ENCODE measurements around the gene C19orf25.

Gene C19orf25

DNA sequence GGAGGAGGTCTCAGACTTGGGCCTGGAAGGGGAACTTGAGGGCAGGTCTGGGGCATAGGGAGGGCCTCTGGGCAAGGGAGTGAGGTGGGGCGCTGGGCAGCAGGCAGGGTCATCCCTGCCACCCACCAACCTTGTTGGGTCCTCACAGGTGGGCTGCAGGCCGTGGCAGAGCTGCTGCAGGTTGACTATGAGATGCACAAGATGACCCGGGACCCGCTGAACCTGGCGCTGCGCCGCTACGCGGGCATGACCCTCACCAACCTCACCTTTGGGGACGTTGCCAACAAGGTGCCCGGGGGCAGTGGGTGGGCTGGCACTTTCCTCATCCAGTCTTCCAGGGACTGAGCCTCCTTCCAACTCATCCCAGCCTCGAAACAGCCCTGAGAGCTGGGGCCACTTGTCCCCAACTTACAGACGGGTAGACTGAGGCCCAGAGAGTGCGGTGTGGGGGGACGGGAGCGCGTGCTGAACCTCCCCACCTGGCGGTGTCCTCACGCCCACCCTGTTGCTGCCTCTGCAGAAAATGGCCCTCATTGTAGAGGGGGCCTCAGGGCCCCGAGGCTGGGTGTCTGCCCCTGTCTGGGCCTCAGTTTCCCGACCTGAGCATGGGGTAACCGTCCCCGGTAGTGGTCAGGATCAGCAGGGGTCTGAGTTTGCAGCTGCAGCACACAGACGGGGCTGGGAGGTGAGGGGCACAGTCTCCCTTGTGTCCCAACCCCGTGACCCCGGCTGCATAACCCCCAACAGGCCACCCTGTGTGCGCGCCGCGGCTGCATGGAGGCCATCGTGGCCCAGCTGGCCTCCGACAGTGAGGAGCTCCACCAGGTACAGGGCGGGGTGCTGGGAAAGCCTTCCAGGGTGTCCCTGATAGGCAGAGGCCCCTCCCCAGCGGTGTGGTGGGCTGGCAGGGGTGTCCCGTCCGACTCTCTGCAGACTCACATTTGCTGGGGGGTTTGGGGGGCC lies 18.7 kb downstream of the C19orf25 start:
- DNase-seq, result no peak

DNA sequence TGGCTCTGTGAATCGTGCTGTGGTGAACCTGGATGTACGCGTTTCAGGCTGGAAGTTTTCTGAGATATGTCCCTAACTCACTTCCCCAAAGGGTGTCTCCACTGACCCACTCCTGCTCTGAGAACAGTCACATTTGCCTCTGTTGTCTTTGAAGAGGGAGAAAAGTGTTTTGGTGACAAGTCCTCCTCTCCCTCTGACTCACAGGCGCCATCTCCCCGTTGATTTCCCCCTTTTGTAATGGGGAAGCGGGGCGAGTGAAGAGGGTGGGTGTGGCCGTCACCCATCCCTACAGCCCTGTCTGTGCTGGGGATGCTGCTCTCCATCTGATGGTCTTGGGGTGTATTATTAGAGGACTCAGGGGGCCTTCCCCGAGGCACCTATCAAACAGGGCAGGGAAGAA lies 19.5 kb downstream of the C19orf25 start:
- DNase-seq, result no peak

DNA sequence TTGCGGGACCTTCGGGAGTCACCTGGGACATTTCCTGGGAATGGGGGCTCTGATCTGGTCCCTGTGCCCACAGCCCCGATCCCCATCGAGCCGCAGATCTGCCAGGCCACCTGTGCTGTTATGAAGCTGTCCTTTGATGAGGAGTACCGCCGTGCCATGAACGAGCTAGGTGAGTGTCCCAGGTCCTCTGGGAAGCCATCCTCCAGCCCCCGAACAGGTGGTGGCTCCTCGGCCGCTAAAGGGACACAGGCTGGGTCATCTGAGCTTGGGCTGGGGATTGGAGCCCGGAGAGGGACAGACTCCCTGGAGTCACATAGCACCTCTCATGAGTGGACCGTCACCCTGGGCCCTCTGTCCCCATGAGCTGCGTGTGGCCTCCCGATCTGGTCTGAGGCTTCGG lies 21.1 kb downstream of the C19orf25 start:
- DNase-seq, result no peak

DNA sequence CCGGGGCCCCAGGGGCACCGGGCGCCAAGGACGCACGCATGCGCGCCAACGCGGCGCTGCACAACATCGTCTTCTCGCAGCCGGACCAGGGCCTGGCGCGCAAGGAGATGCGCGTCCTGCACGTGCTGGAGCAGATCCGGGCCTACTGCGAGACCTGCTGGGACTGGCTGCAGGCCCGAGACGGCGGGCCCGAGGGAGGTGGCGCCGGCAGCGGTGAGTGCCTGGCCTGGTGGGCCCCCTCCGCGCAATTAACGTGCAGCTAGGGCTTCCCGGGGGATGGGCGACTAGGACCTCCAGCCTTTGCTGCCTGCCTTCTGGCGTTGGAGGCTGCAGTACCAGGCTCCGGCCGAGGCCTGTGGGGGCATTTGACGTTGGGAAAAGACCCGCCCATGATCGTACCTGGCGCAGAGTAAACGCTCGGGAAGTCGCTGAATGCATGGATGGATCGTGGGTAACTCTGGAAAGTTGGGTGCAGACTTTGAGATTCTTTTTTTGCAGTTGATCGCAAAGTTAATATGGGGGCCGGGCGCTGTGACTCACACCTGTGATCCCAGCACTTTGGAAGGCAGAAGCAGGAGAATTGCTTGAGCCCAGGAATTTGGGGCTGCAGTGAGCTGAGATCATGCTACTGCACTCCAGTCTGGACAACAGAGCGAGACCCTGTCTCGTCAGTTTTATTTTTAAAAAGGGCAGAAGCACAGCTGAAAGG lies 21.8 kb downstream of the C19orf25 start:
- no peak for DNase-seq

DNA sequence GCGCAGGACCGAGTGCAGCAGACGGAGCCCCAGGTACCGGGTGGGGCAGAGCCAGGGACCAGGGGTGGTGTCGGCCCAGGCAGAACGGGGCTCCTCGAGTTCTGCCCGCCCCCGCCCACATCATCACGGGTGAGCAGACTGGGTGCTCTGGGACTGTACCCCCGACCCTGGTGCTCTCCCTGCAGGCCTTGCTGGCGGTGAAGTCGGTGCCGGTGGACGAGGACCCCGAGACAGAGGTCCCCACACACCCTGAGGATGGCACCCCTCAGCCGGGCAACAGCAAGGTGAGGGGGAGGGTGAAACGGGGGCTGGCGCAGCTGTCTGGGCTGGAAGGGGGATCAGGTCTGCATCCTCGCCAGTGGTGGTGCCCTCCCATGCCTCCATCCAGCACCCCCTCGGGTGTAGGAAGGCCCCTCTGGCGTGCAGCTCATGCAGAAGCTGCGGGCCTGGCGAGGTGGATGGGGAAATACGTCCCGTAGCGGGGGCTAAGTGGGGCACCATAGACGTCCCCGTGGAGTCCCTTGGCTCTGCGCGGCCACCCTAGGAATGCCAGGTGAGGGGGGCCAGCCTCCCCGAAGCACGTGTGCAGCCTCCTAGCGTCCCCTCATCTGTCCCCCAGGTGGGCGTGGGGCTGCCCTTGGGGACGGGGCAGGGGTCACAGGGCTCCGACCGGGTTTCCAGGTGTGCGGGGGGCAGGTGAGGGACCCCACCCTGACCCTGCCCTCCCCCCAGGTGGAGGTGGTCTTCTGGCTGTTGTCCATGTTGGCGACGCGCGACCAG lies 22.7 kb downstream of the C19orf25 start:
- DNase-seq, result no peak

DNA sequence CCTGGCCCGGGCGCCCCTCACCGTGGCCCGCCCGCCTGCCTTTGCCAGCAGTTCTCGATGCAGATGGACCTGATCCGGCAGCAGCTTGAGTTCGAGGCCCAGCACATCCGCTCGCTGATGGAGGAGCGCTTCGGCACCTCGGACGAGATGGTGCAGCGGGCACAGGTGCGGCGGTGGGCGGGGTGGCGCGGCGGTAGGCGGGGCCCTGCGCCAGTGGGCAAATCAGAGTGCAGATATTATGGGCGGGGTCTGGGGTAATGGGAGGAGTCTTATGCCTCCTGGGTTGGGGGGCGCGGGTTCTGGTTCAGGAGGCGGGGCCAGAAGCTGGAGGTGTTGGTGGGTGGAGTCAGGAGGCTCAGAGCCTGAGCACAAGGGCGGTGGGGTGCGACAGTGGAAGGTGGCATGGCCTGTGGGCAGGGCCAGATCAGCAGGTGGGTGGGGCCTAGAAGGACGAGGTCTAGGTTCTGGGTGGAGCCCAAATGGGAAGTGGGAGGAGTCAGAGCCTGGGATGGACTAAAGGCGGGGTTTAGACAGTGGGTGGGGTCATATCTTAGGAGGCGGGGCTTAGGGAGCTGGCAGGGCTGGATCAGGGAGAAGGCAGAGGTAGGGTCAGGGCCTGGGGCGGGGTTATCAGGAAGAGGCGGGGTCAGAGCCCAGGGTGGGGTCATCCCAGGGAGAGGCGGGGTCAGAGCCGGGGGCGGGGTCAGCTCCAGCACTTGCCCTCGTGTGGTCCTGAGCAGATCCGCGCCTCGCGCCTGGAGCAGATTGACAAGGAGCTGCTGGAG lies 23.5 kb downstream of the C19orf25 start:
- DNase-seq, result peak; percentile 45

DNA sequence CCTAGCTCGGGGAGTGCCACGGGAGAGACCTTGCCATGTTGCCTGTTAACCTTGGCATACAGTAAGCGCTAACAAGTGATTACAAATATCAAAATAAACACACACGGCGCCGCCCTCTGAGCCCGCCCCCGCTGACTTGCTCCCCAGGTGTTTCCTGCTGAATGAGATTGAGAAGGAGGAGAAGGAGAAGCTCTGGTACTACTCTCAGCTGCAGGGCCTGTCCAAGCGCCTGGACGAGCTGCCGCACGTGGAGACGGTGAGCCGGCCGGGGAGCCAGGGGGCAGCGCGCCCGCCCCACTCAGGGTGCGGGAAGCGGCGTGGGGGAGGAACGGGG lies 24.0 kb downstream of the C19orf25 start:
- no peak for DNase-seq

DNA sequence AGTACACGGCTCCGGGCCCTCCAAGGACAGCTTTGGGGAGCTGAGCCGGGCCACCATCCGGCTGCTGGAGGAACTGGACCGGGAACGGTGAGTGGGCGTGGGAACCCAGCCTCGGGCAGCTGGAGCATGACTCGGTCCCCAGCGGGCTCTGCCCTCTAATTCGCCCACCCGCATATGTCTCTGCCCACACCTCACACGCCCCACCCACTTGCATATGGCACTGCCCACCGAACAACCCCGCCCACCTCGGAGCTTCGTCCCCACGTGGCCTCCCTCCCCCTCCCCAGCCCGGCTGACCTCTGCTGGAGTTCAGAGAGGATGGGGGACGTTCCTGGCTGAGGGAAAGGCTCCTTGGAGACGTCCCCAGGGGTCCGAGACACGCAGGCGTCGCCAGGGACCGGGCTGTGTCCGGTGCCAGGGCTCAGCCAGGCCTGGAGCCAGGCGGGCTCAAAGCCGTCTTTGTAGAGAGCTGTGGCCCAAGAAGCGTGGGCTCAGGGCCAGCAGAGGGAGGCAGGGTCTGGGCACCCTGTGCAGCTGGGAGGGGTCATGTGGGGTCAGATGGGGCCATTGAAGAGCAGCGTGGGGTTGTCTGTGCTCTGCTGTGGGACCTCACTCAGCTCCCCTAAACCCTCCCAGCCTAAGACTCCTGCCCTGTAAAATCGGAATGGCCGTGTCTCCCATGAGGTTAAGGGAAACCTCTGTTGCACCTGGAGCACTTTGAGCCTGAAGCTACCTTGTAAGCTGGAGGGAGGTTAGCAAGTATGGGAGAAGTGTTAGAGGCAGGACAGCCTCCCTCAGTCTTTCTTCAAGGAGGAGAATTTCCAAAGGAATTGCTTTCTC lies 25.3 kb downstream of the C19orf25 start:
- no peak for DNase-seq

DNA sequence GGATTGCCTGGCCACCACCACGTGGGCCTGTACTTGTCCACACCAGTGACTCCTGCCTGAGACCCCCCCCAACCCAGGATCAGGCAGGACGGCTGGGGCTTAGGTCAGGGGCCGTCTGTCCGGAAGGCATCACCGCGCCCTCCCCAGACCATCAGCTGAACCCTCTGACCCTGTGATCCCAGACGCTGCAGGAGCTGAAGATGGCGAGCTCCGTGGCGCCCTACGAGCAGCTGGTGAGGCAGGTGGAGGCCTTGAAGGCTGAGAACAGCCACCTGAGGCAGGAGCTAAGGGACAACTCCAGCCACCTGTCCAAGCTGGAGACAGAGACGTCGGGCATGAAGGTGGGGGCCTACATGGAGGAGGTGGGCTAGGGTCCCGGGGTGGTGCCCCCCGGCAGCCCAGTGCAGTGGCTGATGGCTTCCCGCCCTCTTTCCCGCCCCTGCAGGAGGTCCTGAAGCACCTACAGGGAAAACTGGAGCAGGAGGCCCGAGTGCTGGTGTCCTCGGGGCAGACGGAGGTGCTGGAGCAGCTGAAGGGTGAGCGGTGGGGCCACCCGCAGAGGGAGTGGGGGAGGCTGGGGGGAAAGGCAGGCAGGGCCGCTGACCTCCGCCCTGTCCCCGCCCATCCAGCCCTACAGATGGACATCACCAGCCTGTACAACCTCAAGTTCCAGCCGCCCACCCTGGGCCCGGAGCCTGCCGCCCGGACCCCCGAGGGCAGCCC lies 26.1 kb downstream of the C19orf25 start:
- no peak for DNase-seq

DNA sequence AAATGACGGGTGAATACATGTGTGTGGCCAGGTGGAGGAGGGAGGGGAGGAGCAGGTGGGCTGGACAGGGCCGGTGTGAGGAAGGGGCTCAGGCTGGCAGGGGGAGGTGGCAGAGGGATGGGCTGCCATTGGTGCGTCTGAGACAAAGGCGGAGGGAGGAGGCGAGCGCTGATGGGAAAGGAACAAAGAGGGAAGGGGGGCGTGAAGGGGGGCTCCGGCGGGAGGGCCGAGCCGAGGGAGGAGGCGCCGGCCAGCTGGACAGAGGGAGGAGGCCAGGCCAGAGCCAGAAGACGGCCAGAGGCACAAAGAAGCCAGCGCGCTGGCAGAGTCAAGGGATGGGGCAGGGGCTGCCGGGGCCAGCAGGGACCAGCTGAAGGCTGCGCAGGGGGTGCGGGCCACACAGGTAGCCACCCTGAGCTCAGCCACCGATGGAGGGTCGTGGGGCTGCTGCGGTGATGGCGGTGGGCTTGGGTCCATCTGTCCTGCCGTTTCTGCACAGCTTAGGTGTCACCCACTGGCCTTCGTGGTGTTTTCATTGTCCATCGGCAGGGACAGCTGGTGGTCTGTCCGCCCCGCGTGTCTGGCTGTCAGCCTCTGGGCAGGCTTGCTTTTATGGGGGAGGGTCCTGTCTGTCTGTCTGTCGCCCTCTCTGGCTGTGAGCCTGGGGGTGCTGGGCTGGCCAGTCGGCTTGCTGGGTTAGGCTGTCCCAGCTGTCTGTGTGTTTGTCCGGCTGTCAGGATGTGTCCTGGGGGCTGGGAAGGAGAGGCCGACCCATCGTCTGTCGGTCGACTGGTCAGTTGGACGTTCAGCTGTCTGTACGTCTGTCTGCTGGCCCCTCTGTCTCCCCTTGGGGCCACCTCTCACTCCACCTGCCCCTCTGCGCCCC lies 26.9 kb downstream of the C19orf25 start:
- DNase-seq, result no peak

DNA sequence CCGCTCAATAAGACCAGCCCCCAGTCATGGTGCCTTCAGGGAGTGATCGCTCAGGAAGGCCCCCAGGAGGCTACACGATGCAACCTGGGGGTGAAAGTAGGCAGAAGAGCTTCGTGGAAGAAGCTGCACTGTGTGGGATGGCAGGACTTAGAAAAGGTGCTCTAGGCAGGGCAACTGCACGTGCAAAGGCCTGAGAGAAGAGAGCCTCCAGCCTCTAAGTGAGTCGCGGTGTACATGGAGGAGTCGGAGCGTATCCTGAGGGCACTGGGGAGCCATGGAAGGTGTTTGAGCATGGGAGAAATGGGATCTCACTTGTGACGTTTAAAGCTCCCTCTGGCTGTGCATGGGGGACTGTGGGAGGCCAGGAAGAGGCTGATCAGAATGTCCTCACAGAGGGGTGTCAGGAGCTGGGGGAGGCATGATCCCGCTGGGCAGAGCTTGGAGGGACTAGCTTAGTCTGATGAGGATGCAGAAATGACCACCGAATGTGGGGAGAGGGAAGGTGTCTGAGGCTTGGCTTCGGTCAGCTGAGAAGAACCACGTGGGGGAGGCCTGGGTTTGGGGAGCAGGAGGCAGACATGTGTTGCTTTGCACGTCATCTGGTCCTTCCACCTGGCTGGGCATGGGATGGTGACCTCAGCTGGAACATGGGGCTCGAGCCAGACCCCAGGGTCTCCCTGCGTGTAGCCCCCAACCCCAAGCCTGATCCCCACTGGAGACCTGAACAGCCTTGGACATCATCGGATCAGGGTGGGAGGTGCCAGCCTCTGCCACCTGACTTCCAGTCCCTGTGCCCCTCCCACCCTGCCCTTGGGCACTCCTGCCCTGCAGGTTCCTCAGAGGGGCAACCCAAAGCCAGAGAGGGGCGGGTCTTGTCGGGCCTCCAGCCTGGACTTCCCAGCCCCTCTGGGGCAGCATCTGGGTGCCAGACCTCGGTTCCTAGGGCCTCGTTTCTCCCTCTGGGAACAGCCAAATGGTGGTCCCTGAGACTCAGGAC lies 28.0 kb downstream of the C19orf25 start:
- no peak for DNase-seq

DNA sequence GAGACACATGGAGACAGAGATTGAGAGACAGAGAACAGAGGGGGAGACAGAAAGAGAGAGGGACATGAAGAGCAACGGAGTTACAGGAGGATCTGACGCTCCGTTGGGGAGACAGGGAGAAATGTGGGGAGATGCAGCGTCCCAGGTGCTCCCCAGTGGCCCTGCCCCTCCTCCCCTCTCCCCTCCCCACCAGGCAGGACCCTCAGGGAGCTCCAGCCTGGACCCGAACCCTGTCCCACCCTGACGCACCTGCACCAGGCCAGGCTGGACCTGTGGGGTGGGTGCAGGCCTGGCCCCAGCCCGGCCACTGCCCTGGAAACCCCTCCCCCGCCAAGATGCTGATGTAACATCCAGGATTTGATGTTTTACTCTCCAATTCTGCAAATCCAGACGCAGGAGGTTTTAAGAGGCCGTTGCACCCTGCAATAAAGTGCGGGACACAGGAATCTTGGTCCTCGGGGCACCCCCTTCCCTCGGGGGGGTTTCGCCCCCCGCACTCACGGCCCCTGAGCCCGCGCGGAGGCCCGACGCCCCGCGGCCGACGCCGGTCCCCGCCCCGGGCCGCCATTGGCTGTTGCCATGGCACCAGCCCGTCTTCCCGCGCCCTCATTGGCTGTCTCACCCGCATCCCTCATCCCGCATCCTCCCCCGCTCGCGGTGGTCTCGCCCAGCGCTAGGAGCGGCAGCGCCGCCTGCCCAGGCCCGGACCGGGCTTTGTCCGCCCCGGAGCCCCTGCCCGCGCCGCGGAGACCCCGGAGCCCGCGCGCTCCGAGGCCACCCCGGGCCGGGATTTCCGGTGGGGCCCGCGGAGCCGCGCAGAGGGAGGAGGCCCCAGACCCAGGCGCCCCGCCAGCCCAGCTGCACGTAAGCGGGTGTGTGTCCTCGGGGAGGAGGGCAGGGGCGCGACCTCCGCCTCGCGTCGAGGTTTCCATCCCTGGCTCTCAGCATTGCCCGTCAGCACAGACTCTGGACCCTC lies 29.3 kb downstream of the C19orf25 start, which contains the start of gene APC2:
Gene APC2 (plus strand): TSS at position 655 of the 976 bp plus-strand sequence. CDS start 2,881 bp downstream, outside the sequence.
- DNase-seq, result peak; percentile 64

DNA sequence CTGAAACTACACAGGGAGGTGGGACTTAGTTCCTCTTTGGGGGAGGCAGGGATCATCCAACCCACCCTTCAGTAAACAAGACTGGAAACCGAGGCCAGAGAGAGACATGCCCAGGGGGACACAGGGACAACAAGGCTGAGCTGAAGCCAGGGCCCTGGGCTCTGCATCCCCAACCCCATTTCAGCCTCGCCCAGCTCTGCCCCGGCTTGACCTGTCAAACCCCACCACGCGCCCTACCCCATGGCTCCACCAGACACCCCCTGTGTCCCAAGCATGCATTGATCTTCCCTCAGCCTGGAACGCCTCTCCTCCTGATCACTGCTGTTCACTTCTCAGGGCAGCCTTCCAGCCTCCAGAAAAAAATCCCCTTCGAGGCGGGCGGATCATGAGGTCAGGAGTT lies 31.1 kb downstream of the C19orf25 start:
- DNase-seq, result no peak

DNA sequence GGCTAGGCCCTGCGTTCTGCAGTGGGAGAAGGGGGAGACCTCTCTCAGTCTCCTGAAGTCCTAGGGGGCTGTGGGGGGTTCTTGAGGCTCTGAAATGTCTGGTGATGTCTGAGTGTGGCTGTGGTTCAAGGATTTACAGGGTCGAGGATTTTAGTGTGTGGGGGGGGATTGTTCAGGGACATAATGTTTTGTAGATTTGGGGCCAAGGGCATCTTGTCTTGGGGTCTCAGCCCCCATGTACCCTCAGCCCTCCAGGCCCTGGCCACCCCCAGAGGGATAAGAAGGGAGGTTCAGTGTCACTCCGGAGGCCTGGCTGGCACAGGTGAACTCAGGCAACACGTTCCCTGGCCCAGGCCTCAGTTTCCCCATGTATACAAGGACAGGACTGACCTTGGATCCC lies 31.5 kb downstream of the C19orf25 start:
- DNase-seq, result no peak

DNA sequence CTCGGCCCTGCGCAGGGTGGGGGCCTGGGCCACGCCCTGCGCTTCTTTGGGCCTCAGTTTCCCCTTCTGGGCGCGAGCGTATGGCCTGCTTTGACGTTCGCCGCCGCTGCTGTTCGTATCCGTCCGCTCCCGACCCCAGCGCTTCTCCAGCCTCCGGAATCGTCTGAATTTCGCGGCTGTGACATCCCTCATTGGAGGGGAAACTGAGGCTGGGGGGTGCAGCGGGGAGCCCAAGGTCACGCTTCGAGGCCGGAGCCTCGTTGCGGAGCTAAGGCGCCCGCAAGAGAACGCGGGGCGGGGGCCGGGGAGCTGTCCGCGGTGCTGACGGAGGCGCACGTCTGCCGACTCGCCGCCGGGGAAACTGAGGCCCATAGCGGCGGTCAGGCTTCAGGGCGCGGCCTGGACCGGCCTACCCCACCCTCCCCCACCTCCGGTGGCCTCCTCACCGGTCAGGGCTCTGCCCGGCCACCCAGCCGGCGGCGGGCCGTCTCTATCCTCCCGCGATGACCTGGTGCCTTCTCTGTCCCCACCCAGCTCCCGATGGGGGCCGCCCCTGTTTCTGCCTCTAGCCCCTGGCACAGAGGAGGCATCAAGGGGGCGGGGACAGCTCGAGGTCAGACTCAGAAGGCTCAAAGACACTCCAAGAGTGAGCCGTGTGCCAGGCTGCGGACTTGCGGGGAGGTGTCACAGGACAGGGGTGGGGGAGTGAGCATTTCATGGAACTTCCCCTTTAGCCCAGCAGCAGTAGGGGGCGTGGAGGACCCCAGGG lies 32.1 kb downstream of the C19orf25 start:
- no peak for DNase-seq

DNA sequence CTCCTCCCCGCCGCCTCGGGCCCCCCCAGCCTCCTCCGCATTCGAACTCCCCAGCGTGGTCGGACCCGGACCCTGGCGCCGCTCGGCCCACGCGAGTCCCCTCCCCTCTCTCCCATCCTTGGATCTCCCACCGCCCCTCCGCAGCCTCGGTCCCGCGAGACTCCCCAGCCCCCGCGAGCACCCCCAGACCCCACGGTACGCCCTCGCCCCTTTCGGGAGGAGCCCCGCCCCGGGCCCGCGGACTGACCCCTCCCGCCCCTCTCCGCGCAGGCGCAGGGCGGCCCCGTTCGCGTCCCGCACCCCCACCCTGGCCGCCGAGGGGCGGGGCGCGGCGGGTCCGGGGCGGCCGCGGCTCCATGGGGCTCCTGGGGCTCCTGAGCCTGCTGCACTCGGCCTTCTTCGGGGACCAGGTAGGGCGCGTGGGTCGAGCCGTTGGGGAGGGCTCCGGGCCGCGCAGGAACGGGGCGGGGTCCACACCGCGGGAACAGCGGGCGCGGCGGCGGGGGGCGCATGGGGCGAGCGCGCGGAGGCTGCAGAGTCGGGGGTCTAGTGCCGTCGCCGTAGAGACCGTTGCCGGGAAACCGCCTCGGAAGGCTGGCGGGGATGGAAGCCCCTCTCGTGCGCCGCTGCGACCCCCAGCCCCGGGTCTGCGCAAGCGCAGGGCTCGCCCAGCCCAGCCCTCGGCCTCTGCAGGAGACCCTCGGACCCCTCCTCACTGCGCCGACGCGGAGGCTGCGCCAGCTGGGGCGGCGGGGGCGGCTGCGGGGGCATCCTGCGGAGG lies 32.9 kb downstream of the C19orf25 start:
- DNase-seq, result no peak

Measured in fibroblast of skin of right quadriceps (primary cell).